GM19193 (cell line): ENCODE results near the gene MAP3K14.
A peak's percentile ranks its signal among the peaks of the same experiment; 100 is the strongest.

Source experiments
- POLR2A ChIP-seq: IDR thresholded peaks from 4 replicates; pipeline ENCODE4 v1.6.1; 2011; ENCODE audit not compliant: insufficient read depth, insufficient read length; ENCODE audit errors: extremely low read depth

Gene MAP3K14

GRCh38 chr17:45316434-45317110, at the start of gene MAP3K14:
MAP3K14 (minus strand) TSS chr17:45317020; CDS start chr17:45290745, 26,275 bp downstream.
- peak; percentile 89 for TF ChIP-seq POLR2A

- TF ChIP-seq POLR2A: no peak
Measured at GRCh38 chr17:45366049-45366448, 49.2 kb upstream of the MAP3K14 start.

- TF ChIP-seq POLR2A: no peak
Measured at GRCh38 chr17:45364531-45365390, 47.9 kb upstream of the MAP3K14 start.

GRCh38 chr17:45363498-45363897, 46.7 kb upstream of the MAP3K14 start:
- no peak for TF ChIP-seq POLR2A

GRCh38 chr17:45361976-45362375, 45.2 kb upstream of the MAP3K14 start:
- TF ChIP-seq POLR2A: no peak

GRCh38 chr17:45361451-45361850, 44.6 kb upstream of the MAP3K14 start:
- no peak for TF ChIP-seq POLR2A

GRCh38 chr17:45357364-45357997, 40.7 kb upstream of the MAP3K14 start:
- no peak for TF ChIP-seq POLR2A

GRCh38 chr17:45355087-45355486, 38.3 kb upstream of the MAP3K14 start:
- no peak for TF ChIP-seq POLR2A

- no peak for TF ChIP-seq POLR2A
Measured at GRCh38 chr17:45353043-45353442, 36.2 kb upstream of the MAP3K14 start.

- TF ChIP-seq POLR2A: no peak
Measured at GRCh38 chr17:45351831-45352230, 35.0 kb upstream of the MAP3K14 start.

- TF ChIP-seq POLR2A: no peak
Measured at GRCh38 chr17:45347444-45347843, 30.6 kb upstream of the MAP3K14 start.

- no peak for TF ChIP-seq POLR2A
Measured at GRCh38 chr17:45346216-45347015, 29.6 kb upstream of the MAP3K14 start.

GRCh38 chr17:45345554-45346215, 28.9 kb upstream of the MAP3K14 start:
- TF ChIP-seq POLR2A: no peak

GRCh38 chr17:45345246-45345553, 28.4 kb upstream of the MAP3K14 start:
- TF ChIP-seq POLR2A: no peak
